ENCODE measurements around the gene ALK. TPM values are rescaled to one million over a fixed set of nuclear protein-coding genes. Genes with fewer than 3 reads are reported as not detected.

The ALK gene
- total RNA-seq, 4 donors from 2014 or later = 0.83 to 1.6 (median 1.2) TPM

DNA sequence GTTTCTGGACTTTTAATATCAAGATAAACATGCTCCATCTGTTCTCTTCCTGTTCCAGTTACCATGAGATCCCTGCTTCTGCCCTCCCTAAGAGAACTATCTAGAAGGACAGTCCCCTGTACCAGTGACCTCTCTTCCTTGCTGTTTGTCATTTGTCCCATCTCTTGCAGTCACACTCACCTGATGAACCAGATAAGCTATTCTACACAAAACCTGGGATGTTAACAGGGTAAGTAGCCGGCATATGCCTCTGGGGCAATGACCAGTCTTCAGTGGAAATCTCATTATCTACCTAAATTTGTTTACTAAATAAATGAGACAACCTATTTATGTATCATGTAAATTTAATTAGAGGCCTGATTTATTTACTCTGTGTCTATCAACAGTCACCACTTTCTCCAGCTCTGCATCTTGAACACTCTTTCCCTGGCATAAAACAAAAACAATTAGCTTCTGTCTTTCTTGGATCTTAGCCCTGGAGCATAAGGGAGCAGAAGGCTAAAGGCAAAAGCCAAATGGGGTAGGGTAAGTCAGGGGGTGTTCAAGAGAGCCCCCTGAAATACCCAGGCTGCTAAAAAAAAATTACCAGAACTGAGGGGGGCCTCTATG lies 337.7 kb downstream of the ALK start:
- no peak for DNase-seq (ENCODE audit: extremely low spot score)
- Histone ChIP-seq H3K36me3 (no peaks in the 10 kb centered on the region), H3K4me1 (no peaks in the 10 kb centered on the region), H3K9me3 (no peaks in the 10 kb centered on the region), H3K27me3 (no peaks in the 10 kb centered on the region), H3K4me3 (no peak overlapping the region), H3K27ac (replicated peaks in 1 of 4) (no peak overlapping the region)
- TF ChIP-seq POLR2AphosphoS5 (IDR thresholded peaks at IDR 0.05) (no peak), EP300 (IDR thresholded peaks at IDR 0.05) (no peak), POLR2A (IDR thresholded peaks at IDR 0.05; ENCODE audit: low read depth) (no peak)
- TF ChIP-seq, protein P1, sequence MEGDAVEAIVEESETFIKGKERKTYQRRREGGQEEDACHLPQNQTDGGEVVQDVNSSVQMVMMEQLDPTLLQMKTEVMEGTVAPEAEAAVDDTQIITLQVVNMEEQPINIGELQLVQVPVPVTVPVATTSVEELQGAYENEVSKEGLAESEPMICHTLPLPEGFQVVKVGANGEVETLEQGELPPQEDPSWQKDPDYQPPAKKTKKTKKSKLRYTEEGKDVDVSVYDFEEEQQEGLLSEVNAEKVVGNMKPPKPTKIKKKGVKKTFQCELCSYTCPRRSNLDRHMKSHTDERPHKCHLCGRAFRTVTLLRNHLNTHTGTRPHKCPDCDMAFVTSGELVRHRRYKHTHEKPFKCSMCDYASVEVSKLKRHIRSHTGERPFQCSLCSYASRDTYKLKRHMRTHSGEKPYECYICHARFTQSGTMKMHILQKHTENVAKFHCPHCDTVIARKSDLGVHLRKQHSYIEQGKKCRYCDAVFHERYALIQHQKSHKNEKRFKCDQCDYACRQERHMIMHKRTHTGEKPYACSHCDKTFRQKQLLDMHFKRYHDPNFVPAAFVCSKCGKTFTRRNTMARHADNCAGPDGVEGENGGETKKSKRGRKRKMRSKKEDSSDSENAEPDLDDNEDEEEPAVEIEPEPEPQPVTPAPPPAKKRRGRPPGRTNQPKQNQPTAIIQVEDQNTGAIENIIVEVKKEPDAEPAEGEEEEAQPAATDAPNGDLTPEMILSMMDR (IDR thresholded peaks at IDR 0.05) = no peak
- 86% methylated on average over 1 of the region's 1 CpG for WGBS
- intact Hi-C loops (cut with DNase I) = no loop called here

DNA sequence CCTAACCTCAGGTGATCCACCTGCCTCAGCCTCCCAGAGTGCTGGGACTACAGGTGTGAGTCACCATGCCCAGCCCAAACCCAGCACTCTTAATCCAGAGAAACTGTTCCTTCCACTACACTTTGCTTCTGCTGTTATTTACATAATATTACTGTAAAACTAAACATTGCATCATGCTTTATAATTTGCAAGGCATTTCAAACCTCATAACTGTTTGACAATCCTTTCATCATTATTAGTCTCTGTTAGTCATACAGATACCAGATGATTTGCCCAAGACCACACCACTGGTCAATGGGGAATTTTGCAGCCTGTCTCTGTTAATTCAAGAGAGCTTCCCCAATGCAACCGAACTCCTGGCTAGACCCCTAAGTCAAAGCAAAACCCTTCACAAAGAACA lies 338.3 kb downstream of the ALK start:
- 50% methylated on average over 1 of the region's 1 CpG for WGBS
- H3K4me3 ChIP-seq = no peak overlapping the region
- no peak for DNase-seq (ENCODE audit: extremely low spot score)
- H3K9me3 ChIP-seq = no peaks in the 10 kb centered on the region
- TF ChIP-seq EP300 (IDR thresholded peaks at IDR 0.05) = no peak
- no peak for TF ChIP-seq POLR2A (IDR thresholded peaks at IDR 0.05; ENCODE audit: low read depth)
- TF ChIP-seq, protein P1 (IDR thresholded peaks at IDR 0.05) = no peak
- no peak for TF ChIP-seq POLR2AphosphoS5 (IDR thresholded peaks at IDR 0.05)
- H3K36me3 ChIP-seq = no peaks in the 10 kb centered on the region
- no peaks in the 10 kb centered on the region for H3K27me3 ChIP-seq
- intact Hi-C loops (cut with DNase I) = no loop called here
- no peak overlapping the region for H3K27ac ChIP-seq (replicated peaks in 1 of 4)
- H3K4me1 ChIP-seq = no peaks in the 10 kb centered on the region

DNA sequence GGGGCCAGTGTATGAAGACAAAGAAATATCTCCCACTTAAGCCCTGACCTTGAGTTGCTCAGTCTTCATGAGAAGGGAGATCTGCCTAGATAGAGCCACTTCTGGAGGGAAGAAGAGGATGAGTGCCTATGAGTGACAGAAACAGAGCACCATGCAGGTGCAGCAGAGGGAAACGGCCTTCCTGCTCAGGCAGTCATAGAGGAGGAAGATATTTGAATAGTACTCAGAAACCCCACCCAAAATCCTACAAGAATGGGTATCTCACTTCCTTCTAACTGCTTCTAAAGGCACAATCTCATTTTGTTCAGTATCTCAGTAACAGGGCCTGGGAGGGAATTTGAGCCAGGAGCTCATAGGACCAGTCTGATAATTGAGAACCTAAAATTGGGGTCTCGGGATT lies 339.3 kb downstream of the ALK start:
- no peaks in the 10 kb centered on the region for H3K27me3 ChIP-seq
- intact Hi-C loops (cut with DNase I) = no loop called here
- no peaks in the 10 kb centered on the region for H3K9me3 ChIP-seq
- no peak overlapping the region for H3K27ac ChIP-seq (replicated peaks in 1 of 4)
- TF ChIP-seq, protein P1 (IDR thresholded peaks at IDR 0.05) = no peak
- no peak for TF ChIP-seq EP300 (IDR thresholded peaks at IDR 0.05)
- TF ChIP-seq POLR2AphosphoS5 (IDR thresholded peaks at IDR 0.05) = no peak
- no peak for TF ChIP-seq POLR2A (IDR thresholded peaks at IDR 0.05; ENCODE audit: low read depth)
- 81% methylated on average over 2 of the region's 2 CpGs for WGBS
- DNase-seq (ENCODE audit: extremely low spot score) = no peak
- no peak overlapping the region for H3K4me3 ChIP-seq
- H3K4me1 ChIP-seq = no peaks in the 10 kb centered on the region
- no peaks in the 10 kb centered on the region for H3K36me3 ChIP-seq

DNA sequence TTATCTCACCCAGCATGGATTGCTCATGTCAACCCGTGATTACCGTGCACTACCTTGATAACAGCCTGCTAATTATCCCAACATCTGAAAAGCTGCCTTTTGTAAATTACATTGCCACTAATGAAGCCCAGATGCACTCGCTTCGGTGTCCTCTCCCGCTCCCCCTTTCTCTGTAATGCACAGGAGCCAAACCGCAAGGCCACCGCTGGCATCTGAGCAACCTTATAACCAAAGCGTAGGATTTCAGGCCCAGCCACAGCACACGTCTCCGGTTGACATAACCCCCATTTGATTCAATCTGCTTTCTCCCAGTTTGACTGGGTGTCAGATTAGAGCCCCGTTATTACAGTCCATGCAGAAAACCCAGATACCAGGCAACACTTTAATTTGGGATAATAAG lies 341.2 kb downstream of the ALK start:
- Histone ChIP-seq H3K27me3 (no peaks in the 10 kb centered on the region), H3K4me1 (no peaks in the 10 kb centered on the region), H3K36me3 (no peaks in the 10 kb centered on the region), H3K9me3 (no peaks in the 10 kb centered on the region), H3K4me3 (no peak overlapping the region), H3K27ac (replicated peaks in 1 of 4) (no peak overlapping the region)
- no peak for TF ChIP-seq EP300 (IDR thresholded peaks at IDR 0.05)
- no peak for TF ChIP-seq POLR2A (IDR thresholded peaks at IDR 0.05; ENCODE audit: low read depth)
- TF ChIP-seq, protein P1 (IDR thresholded peaks at IDR 0.05) = no peak
- no peak for TF ChIP-seq POLR2AphosphoS5 (IDR thresholded peaks at IDR 0.05)
- 90% methylated on average over 11 of the region's 11 CpGs for WGBS
- no peak for DNase-seq (ENCODE audit: extremely low spot score)
- intact Hi-C loops (cut with DNase I) = no loop called here

All from esophagus muscularis mucosa (tissue), 4 donors.